WERI-Rb-1 (cell line): ENCODE measurements around the gene ACOT8.

ENCODE experiments used
- DNase-seq: peaks from one replicate; pipeline ENCODE4 v3.0.0-alpha.2; 2020
- H3K27ac ChIP-seq: fragments of 250-450 bp; sonication (Bioruptor Pico); 2 replicates; pipeline ENCODE4 v1.5.1; 2020; ENCODE audit warnings: mild to moderate bottlenecking, moderate library complexity
- H3K27me3 ChIP-seq: fragments of 250-450 bp; sonication (Bioruptor Pico); 2 replicates; pipeline ENCODE4 v1.5.1; 2021; ENCODE audit warnings: mild to moderate bottlenecking, low read depth, moderate library complexity; ENCODE audit not compliant: insufficient read depth, severe bottlenecking
- H3K36me3 ChIP-seq: fragments of 250-450 bp; sonication (Bioruptor Pico); 2 replicates; pipeline ENCODE4 v1.5.1; 2020; ENCODE audit warnings: mild to moderate bottlenecking, moderate library complexity
- H3K4me3 ChIP-seq: 2 replicates; pipeline ENCODE4 v1.5.1; 2011; ENCODE audit warnings: low read depth, mild to moderate bottlenecking, control low read depth, low read length
- H3K9me3 ChIP-seq: fragments of 250-450 bp; sonication (Bioruptor Pico); 2 replicates; pipeline ENCODE4 v1.5.1; 2021; ENCODE audit warnings: mild to moderate bottlenecking, moderate library complexity; ENCODE audit not compliant: severe bottlenecking
- TF ChIP-seq, protein P1 (sequence below): IDR thresholded peaks from 2 replicates; pipeline ENCODE4 v1.5.1; 2011; ENCODE audit warnings: low read depth, mild to moderate bottlenecking, control low read depth, inconsistent platforms, low read length

Gene ACOT8

DNA sequence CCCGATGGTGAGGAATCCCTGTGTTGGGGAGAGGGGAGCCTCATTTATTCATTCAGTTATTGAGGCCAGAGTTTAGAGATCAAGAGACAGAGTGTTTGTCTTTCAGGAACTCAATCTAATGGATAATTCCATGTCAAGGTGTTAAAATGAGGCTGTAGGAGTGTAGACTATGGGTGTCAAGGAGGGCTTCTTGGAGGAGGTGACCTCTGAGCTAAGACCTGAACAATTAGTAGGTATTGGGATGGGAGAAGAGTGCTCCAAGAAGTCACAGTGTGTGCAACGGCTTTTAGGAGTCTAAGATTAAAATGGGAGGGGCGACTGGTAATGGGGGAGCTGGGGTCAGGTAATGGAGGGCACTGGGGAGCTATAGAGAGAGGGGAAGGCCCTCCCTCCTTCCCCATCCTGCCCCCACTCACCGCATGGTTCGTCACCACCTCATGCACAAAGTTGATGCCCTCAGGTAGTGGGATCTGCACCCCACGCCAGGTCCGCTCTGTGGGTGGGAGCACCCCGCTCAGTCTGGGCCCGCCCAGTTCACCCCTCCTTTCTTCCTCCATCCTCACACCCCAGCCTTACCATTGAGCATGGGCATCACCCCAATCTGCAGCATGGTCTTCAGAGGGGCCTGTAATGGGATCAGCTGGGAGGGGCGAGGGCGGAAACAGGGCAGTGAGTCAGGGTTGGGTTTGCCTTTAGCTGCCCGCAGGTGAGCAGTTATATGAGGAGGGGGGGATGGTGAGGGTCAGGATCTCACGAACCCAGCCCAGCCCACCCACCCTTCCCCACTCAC is 42.0 kb upstream of the ACOT8 start:
- DNase-seq, result no peak
- no peaks in the 10 kb centered on the region for H3K9me3 ChIP-seq
- H3K27ac ChIP-seq, result no peak overlapping the region
- TF ChIP-seq, protein P1, sequence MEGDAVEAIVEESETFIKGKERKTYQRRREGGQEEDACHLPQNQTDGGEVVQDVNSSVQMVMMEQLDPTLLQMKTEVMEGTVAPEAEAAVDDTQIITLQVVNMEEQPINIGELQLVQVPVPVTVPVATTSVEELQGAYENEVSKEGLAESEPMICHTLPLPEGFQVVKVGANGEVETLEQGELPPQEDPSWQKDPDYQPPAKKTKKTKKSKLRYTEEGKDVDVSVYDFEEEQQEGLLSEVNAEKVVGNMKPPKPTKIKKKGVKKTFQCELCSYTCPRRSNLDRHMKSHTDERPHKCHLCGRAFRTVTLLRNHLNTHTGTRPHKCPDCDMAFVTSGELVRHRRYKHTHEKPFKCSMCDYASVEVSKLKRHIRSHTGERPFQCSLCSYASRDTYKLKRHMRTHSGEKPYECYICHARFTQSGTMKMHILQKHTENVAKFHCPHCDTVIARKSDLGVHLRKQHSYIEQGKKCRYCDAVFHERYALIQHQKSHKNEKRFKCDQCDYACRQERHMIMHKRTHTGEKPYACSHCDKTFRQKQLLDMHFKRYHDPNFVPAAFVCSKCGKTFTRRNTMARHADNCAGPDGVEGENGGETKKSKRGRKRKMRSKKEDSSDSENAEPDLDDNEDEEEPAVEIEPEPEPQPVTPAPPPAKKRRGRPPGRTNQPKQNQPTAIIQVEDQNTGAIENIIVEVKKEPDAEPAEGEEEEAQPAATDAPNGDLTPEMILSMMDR, result no peak
- peaks cover 53% of the 10 kb centered on the region for H3K36me3 ChIP-seq
- H3K4me3 ChIP-seq, result no peak overlapping the region
- no peaks in the 10 kb centered on the region for H3K27me3 ChIP-seq

DNA sequence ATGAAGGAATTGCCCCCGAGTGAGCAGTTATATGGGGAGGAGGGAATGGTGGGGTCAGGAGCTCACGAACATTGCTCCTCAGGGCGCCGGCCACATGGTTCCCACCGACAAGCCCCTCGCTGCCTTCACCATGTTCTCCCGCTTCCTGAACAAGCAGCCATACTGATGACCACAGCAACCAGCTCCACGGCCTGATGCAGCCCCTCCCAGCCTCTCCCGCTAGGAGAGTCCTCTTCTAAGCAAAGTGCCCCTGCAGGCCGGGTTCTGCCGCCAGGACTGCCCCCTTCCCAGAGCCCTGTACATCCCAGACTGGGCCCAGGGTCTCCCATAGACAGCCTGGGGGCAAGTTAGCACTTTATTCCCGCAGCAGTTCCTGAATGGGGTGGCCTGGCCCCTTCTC is 41.1 kb upstream of the ACOT8 start:
- H3K27ac ChIP-seq, result no peak overlapping the region
- no peaks in the 10 kb centered on the region for H3K27me3 ChIP-seq
- H3K4me3 ChIP-seq, result no peak overlapping the region
- H3K9me3 ChIP-seq, result no peaks in the 10 kb centered on the region
- TF ChIP-seq, protein P1, result no peak
- peaks cover 61% of the 10 kb centered on the region for H3K36me3 ChIP-seq
- no peak for DNase-seq

DNA sequence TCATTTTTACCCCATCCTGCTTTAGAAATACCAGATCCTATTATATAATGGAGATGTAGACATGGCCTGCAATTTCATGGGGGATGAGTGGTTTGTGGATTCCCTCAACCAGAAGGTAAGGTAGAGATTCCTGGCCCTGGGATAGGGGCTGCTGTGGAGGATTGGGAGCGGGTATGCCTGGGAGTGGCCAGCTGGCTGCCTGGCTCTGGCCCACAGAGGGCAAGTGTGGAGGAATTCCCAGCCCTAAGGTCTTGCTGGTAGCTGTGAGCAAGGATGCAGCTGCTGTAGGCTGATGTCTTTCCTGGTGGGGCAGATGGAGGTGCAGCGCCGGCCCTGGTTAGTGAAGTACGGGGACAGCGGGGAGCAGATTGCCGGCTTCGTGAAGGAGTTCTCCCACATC is 40.5 kb upstream of the ACOT8 start:
- Histone ChIP-seq H3K9me3 (no peaks in the 10 kb centered on the region), H3K27me3 (no peaks in the 10 kb centered on the region), H3K36me3 (peaks cover 66% of the 10 kb centered on the region), H3K4me3 (no peak overlapping the region), H3K27ac (no peak overlapping the region)
- TF ChIP-seq, protein P1, result no peak
- no peak for DNase-seq

DNA sequence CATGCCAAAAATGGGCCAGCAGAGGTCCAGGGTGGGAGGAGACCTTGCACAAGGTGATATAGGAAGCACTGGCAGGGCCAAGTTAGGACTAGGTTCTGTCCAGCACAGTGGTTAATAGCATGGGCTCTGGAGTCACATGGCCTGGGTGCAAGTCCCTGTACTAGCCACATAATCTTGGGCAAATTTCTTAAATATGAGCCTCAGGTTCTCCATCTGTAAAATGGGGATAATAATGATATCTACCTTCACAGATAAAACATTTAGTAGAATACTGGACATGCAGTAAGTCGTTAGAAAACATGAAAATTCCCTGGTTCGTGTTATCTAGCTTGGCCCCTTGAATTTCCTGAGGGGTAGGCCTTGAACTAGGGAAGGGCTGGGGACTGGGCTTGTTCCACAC is 40.1 kb upstream of the ACOT8 start:
- Histone ChIP-seq H3K27me3 (no peaks in the 10 kb centered on the region), H3K36me3 (peaks cover 70% of the 10 kb centered on the region), H3K9me3 (no peaks in the 10 kb centered on the region), H3K27ac (no peak overlapping the region), H3K4me3 (no peak overlapping the region)
- no peak for DNase-seq
- TF ChIP-seq, protein P1, result no peak

DNA sequence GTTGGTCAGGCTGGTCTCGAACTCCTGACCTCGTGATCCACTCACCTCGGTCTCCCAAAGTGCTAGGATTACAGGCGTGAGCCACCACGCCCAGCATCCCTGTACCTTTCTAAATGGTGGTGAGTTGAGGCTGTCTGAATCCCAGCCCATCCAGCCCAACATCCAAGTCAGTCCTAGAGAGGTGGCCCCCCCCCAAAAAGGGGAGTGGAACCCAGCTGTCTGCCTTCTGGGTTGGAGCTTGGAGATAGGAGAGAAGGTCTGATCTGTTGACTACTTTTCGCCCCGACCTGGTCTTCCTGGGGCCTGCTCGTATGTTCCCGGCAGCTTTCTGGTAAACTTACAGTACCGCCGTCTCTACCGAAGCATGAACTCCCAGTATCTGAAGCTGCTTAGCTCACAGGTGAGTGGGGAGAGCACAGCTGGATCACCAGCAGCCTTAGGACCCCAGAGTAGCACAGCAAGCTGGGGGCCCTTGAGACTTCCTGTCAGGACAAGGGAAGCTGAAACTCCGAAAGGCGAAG is 39.5 kb upstream of the ACOT8 start:
- Histone ChIP-seq H3K27me3 (no peaks in the 10 kb centered on the region), H3K27ac (no peak overlapping the region), H3K36me3 (peaks cover 70% of the 10 kb centered on the region), H3K9me3 (no peaks in the 10 kb centered on the region), H3K4me3 (no peak overlapping the region)
- TF ChIP-seq, protein P1, result no peak
- DNase-seq, result no peak
